ENCODE measurements around the gene TWIST2.

The TWIST2 gene

GRCh38 chr2:238852206-238852869 lies 4.5 kb downstream of the TWIST2 start:
- no peak overlapping the region for H3K4me3 ChIP-seq (ENCODE audit: insufficient read length, low read depth)
- no peak overlapping the region for H3K9ac ChIP-seq (ENCODE audit: insufficient read length, low read depth)

GRCh38 chr2:238853218-238853617 lies 5.3 kb downstream of the TWIST2 start:
- Histone ChIP-seq H3K36me3 (ENCODE audit: insufficient read depth, insufficient read length, low read length) (no peaks in the 10 kb centered on the region), H3K9ac (ENCODE audit: insufficient read length, low read depth) (no peak overlapping the region), H3K9me3 (ENCODE audit: insufficient read depth, low read length) (no peaks in the 10 kb centered on the region), H3K4me3 (ENCODE audit: insufficient read length, low read depth) (no peak overlapping the region), H3K27me3 (ENCODE audit: insufficient read depth, insufficient read length) (peaks cover 36% of the 10 kb centered on the region), H3K4me1 (ENCODE audit: insufficient read depth, insufficient read length) (peaks cover 9% of the 10 kb centered on the region)
- TF ChIP-seq ZNF274 (IDR thresholded peaks at IDR 0.05; ENCODE audit: low read depth, low read length) (no peak), YY1 (IDR thresholded peaks at IDR 0.05; ENCODE audit: insufficient read depth, insufficient read length) (no peak), SUZ12 (IDR thresholded peaks at IDR 0.05; ENCODE audit: extremely low read depth, insufficient read depth, insufficient read length) (no peak)
- no peak for DNase-seq (ENCODE audit: low read depth, low spot score)

More at GRCh38 chr2:238852206-238852869, 4.5 kb downstream of the TWIST2 start:
- no peaks in the 10 kb centered on the region for H3K9me3 ChIP-seq (ENCODE audit: insufficient read depth, low read length)
- peaks cover 10% of the 10 kb centered on the region for H3K4me1 ChIP-seq (ENCODE audit: insufficient read depth, insufficient read length)
- peaks cover 43% of the 10 kb centered on the region for H3K27me3 ChIP-seq (ENCODE audit: insufficient read depth, insufficient read length)
- DNase-seq (ENCODE audit: low read depth, low spot score), result no peak
- H3K36me3 ChIP-seq (ENCODE audit: insufficient read depth, insufficient read length, low read length), result no peaks in the 10 kb centered on the region
- TF ChIP-seq YY1 (IDR thresholded peaks at IDR 0.05; ENCODE audit: insufficient read depth, insufficient read length) (no peak), ZNF274 (IDR thresholded peaks at IDR 0.05; ENCODE audit: low read depth, low read length) (no peak), SUZ12 (IDR thresholded peaks at IDR 0.05; ENCODE audit: extremely low read depth, insufficient read depth, insufficient read length) (no peak)

DNA sequence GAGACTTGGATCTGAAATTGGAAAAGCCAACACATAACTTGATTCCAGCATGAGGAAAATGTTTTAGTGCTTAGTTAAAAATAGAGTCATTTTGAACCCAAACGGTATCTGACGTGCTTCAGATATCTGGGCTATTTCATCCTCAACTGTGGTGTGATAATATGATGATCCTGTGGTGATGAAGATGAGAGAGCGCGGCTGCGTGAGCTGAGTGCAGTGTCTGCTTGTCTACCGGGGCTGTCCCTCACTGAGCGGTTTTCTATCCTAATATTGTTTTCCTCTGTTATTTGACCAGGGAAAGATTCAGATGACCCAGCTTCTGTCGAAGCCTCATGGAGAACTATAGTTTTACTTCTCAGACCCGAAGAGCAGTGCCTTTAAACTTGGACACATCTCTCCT lies 5.8 kb downstream of the TWIST2 start:
- H3K9me3 ChIP-seq (ENCODE audit: insufficient read depth, low read length), result no peaks in the 10 kb centered on the region
- DNase-seq (ENCODE audit: low read depth, low spot score), result no peak
- H3K36me3 ChIP-seq (ENCODE audit: insufficient read depth, insufficient read length, low read length), result no peaks in the 10 kb centered on the region
- H3K27me3 ChIP-seq (ENCODE audit: insufficient read depth, insufficient read length), result peaks cover 31% of the 10 kb centered on the region
- no peak for TF ChIP-seq ZNF274 (IDR thresholded peaks at IDR 0.05; ENCODE audit: low read depth, low read length)
- no peak for TF ChIP-seq YY1 (IDR thresholded peaks at IDR 0.05; ENCODE audit: insufficient read depth, insufficient read length)
- TF ChIP-seq SUZ12 (IDR thresholded peaks at IDR 0.05; ENCODE audit: extremely low read depth, insufficient read depth, insufficient read length), result no peak
- peaks cover 6% of the 10 kb centered on the region for H3K4me1 ChIP-seq (ENCODE audit: insufficient read depth, insufficient read length)
- no peak overlapping the region for H3K9ac ChIP-seq (ENCODE audit: insufficient read length, low read depth)
- no peak overlapping the region for H3K4me3 ChIP-seq (ENCODE audit: insufficient read length, low read depth)

DNA sequence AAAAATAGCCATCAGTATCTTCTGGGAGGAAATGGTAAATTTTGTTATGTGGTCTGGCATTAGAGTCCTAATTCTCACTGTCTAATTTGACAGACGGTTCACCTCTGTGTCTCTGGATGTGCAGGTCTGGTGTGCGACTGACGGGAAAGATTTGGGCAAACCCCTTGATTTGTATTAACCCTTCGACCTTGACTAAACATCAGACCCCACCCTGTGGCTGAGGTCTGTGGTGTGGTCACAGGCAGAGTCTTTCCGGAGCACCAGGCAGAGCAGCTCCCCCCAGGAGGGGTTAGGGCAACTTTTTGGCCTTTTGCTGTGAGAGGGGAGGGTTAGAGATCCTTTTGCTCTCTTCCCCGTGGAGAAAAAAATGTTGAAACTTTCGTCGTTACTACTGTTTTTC lies 6.4 kb downstream of the TWIST2 start:
- no peak overlapping the region for H3K4me3 ChIP-seq (ENCODE audit: insufficient read length, low read depth)

GRCh38 chr2:238854699-238855229 lies 6.9 kb downstream of the TWIST2 start:
- Histone ChIP-seq H3K36me3 (ENCODE audit: insufficient read depth, insufficient read length, low read length) (no peaks in the 10 kb centered on the region), H3K4me1 (ENCODE audit: insufficient read depth, insufficient read length) (peaks cover 6% of the 10 kb centered on the region), H3K27me3 (ENCODE audit: insufficient read depth, insufficient read length) (peaks cover 21% of the 10 kb centered on the region), H3K4me3 (ENCODE audit: insufficient read length, low read depth) (no peak overlapping the region), H3K9ac (ENCODE audit: insufficient read length, low read depth) (peak overlapping the region; percentile 16), H3K9me3 (ENCODE audit: insufficient read depth, low read length) (no peaks in the 10 kb centered on the region)
- no peak for DNase-seq (ENCODE audit: low read depth, low spot score)
- TF ChIP-seq YY1 (IDR thresholded peaks at IDR 0.05; ENCODE audit: insufficient read depth, insufficient read length) (no peak), ZNF274 (IDR thresholded peaks at IDR 0.05; ENCODE audit: low read depth, low read length) (no peak), SUZ12 (IDR thresholded peaks at IDR 0.05; ENCODE audit: extremely low read depth, insufficient read depth, insufficient read length) (no peak)

More for the DNA sequence above, 6.4 kb downstream of the TWIST2 start:
- no peak for DNase-seq (ENCODE audit: low read depth, low spot score)
- Histone ChIP-seq H3K9ac (ENCODE audit: insufficient read length, low read depth) (no peak overlapping the region), H3K4me1 (ENCODE audit: insufficient read depth, insufficient read length) (peaks cover 6% of the 10 kb centered on the region), H3K27me3 (ENCODE audit: insufficient read depth, insufficient read length) (peaks cover 26% of the 10 kb centered on the region), H3K9me3 (ENCODE audit: insufficient read depth, low read length) (no peaks in the 10 kb centered on the region), H3K36me3 (ENCODE audit: insufficient read depth, insufficient read length, low read length) (no peaks in the 10 kb centered on the region)
- TF ChIP-seq YY1 (IDR thresholded peaks at IDR 0.05; ENCODE audit: insufficient read depth, insufficient read length), result no peak
- TF ChIP-seq SUZ12 (IDR thresholded peaks at IDR 0.05; ENCODE audit: extremely low read depth, insufficient read depth, insufficient read length), result no peak
- no peak for TF ChIP-seq ZNF274 (IDR thresholded peaks at IDR 0.05; ENCODE audit: low read depth, low read length)

DNA sequence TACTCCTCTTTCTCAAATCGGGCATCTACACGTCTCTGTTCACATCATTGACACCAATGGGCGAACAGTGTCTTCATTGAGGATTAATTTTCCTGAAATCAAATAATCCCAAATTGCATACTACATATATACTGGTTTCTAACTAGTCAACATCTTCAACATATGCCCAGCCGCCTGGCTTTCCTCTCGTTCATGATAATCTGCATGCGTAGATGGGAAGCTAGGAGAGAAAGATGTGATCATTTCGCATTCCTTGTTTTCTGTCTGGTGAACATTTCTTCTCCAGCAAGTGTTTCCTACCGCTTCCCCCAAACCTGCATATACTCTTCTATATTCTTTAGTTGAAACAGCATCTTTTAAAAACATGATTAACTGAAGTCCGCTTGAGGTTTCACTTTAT lies 7.4 kb downstream of the TWIST2 start:
- peaks cover 15% of the 10 kb centered on the region for H3K27me3 ChIP-seq (ENCODE audit: insufficient read depth, insufficient read length)
- H3K4me3 ChIP-seq (ENCODE audit: insufficient read length, low read depth), result no peak overlapping the region

GRCh38 chr2:238855891-238856580 lies 8.2 kb downstream of the TWIST2 start:
- H3K4me3 ChIP-seq (ENCODE audit: insufficient read length, low read depth), result no peak overlapping the region
- no peak overlapping the region for H3K9ac ChIP-seq (ENCODE audit: insufficient read length, low read depth)
- H3K4me1 ChIP-seq (ENCODE audit: insufficient read depth, insufficient read length), result peaks cover 6% of the 10 kb centered on the region
- peaks cover 8% of the 10 kb centered on the region for H3K27me3 ChIP-seq (ENCODE audit: insufficient read depth, insufficient read length)
- TF ChIP-seq ZNF274 (IDR thresholded peaks at IDR 0.05; ENCODE audit: low read depth, low read length) (no peak), YY1 (IDR thresholded peaks at IDR 0.05; ENCODE audit: insufficient read depth, insufficient read length) (no peak), SUZ12 (IDR thresholded peaks at IDR 0.05; ENCODE audit: extremely low read depth, insufficient read depth, insufficient read length) (no peak)
- DNase-seq (ENCODE audit: low read depth, low spot score), result no peak
- no peaks in the 10 kb centered on the region for H3K36me3 ChIP-seq (ENCODE audit: insufficient read depth, insufficient read length, low read length)
- no peaks in the 10 kb centered on the region for H3K9me3 ChIP-seq (ENCODE audit: insufficient read depth, low read length)

More for the DNA sequence above, 7.4 kb downstream of the TWIST2 start:
- peaks cover 6% of the 10 kb centered on the region for H3K4me1 ChIP-seq (ENCODE audit: insufficient read depth, insufficient read length)
- H3K36me3 ChIP-seq (ENCODE audit: insufficient read depth, insufficient read length, low read length), result no peaks in the 10 kb centered on the region
- TF ChIP-seq ZNF274 (IDR thresholded peaks at IDR 0.05; ENCODE audit: low read depth, low read length) (no peak), SUZ12 (IDR thresholded peaks at IDR 0.05; ENCODE audit: extremely low read depth, insufficient read depth, insufficient read length) (no peak), YY1 (IDR thresholded peaks at IDR 0.05; ENCODE audit: insufficient read depth, insufficient read length) (no peak)
- H3K9me3 ChIP-seq (ENCODE audit: insufficient read depth, low read length), result no peaks in the 10 kb centered on the region
- no peak for DNase-seq (ENCODE audit: low read depth, low spot score)
- H3K9ac ChIP-seq (ENCODE audit: insufficient read length, low read depth), result no peak overlapping the region

Measured in NT2/D1 (cell line).